Hematopoietic multipotent progenitor cell treated with erythropoietin and hydrocortisone succinate and interleukin-3 and kit ligand, for 15 days (in vitro differentiated cells): Measurements from ENCODE around the gene NBL1.
A peak's percentile ranks its signal among the peaks of the same experiment; 100 is the strongest.

Source experiments
- DNase-seq: peaks from one replicate; pipeline ENCODE4 v3.0.0-alpha.2; 2015; ENCODE audit warnings: low spot score

NBL1 gene

GRCh38 chr1:19646377-19647319 lies 2.5 kb downstream of the NBL1 start:
- DNase-seq = no peak

GRCh38 chr1:19647643-19648042 lies 3.5 kb downstream of the NBL1 start:
- DNase-seq = no peak

- DNase-seq = no peak
These were observed 4.1 kb downstream of the NBL1 start for GRCh38 chr1:19648239-19648638.

- no peak for DNase-seq
These were observed 4.6 kb downstream of the NBL1 start for GRCh38 chr1:19648689-19649088.

GRCh38 chr1:19650416-19651140 lies 6.5 kb downstream of the NBL1 start:
- no peak for DNase-seq

GRCh38 chr1:19651141-19651737 lies 7.1 kb downstream of the NBL1 start:
- DNase-seq = no peak

- DNase-seq = no peak
These were observed 10.3 kb downstream of the NBL1 start for GRCh38 chr1:19654386-19654785.

GRCh38 chr1:19654886-19655717 lies 11.0 kb downstream of the NBL1 start:
- no peak for DNase-seq

- no peak for DNase-seq
These were observed 11.6 kb downstream of the NBL1 start for GRCh38 chr1:19655718-19656080.

GRCh38 chr1:19656134-19656779 lies 12.1 kb downstream of the NBL1 start:
- no peak for DNase-seq

GRCh38 chr1:19656780-19657466 lies 12.8 kb downstream of the NBL1 start:
- no peak for DNase-seq

GRCh38 chr1:19657511-19657910 lies 13.4 kb downstream of the NBL1 start:
- DNase-seq = no peak

GRCh38 chr1:19658186-19658585 lies 14.1 kb downstream of the NBL1 start:
- no peak for DNase-seq

GRCh38 chr1:19661721-19662228 lies 17.7 kb downstream of the NBL1 start:
- DNase-seq = peak; percentile 35

- no peak for DNase-seq
These were observed 18.2 kb downstream of the NBL1 start for GRCh38 chr1:19662313-19662712.

GRCh38 chr1:19664453-19665185 lies 20.5 kb downstream of the NBL1 start, which contains the start of gene HTR6:
HTR6 (plus strand) TSS chr1:19664875; CDS start chr1:19665754, 879 bp downstream.
- DNase-seq = no peak

GRCh38 chr1:19665186-19665495 lies 21.0 kb downstream of the NBL1 start:
- no peak for DNase-seq

GRCh38 chr1:19665496-19666465 lies 21.7 kb downstream of the NBL1 start:
- DNase-seq = no peak

GRCh38 chr1:19668888-19669287 lies 24.8 kb downstream of the NBL1 start:
- DNase-seq = no peak
